HepG2 (cell line): Measurements from ENCODE around the gene PIMREG. TPM values are rescaled to one million over a fixed set of nuclear protein-coding genes. Genes with fewer than 3 reads are reported as not detected.
A peak's percentile ranks its signal among the peaks of the same experiment; 100 is the strongest.

ENCODE experiments used
- ATAC-seq: fragments of 200-7000 bp; cut with Tn5 transposase; 3 replicates; pipeline ENCODE4 v1.9.1; 2020; ENCODE audit warnings: mild to moderate bottlenecking, moderate library complexity
- BruUV-seq: library from RNA; stranded (reverse); fragments of 400-500 nt; replicated peaks from 2 replicates; lab custom pipeline; 2021; lab: Mats Ljungman, UMichigan
- CTCF ChIA-PET: fragments of 300-600 bp; formaldehyde crosslinking; extraction: SDS; loops from one replicate; lab custom pipeline; 2021; ENCODE audit warnings: low total read pairs, inconsistent platforms, low intra/inter-chr PET ratio; lab: Yijun Ruan, JAX
- POLR2A ChIA-PET: fragments of 350-600 bp; sonication (Branson Sonifier 250); formaldehyde crosslinking; loops from one replicate; lab custom pipeline; 2020; ENCODE audit warnings: antibody characterized with exemption, inconsistent platforms; lab: Yijun Ruan, JAX
- DNase-seq: peaks from one replicate; pipeline ENCODE4 v3.0.0-alpha.2; 2015; ENCODE audit warnings: low spot score
- FAIRE-seq: peaks from 3 replicates; lab custom pipeline; 2011; peaks lifted over from hg19 to GRCh38; lab: Jason Lieb, UNC
- H2AFZ ChIP-seq: one replicate; pipeline ENCODE4 v1.6.1; 2011; ENCODE audit warnings: low read length, inconsistent platforms
- H3K27ac ChIP-seq: fragments of 300-600 bp; 3 replicates; pipeline ENCODE4 v1.8.0; 2011; ENCODE audit warnings: mixed run types, mild to moderate bottlenecking, mixed read lengths, low read length, inconsistent platforms; ENCODE audit not compliant: insufficient read depth; ENCODE audit errors: extremely low read length
- H3K27me3 ChIP-seq, 2 experiments: fragments of 200-600 bp in 1 of 2; 2 replicates in 1 of 2; 3 replicates in 1 of 2; pipeline versions ENCODE4 v1.6.0 to v1.8.0; 2011; ENCODE audit warnings: low read length in 2 of 2, mild to moderate bottlenecking in 2 of 2, moderate library complexity in 2 of 2, inconsistent platforms in 1 of 2; ENCODE audit not compliant: insufficient read depth in 2 of 2, control insufficient read depth in 1 of 2
- H3K36me3 ChIP-seq, 2 experiments: fragments of 200-600 bp in 1 of 2; replicated peaks in 1 of 2; 2 replicates in 1 of 2; 3 replicates in 1 of 2; pipeline versions ENCODE4 v1.5.1 to v1.8.0; 2011; ENCODE audit warnings: low read length in 2 of 2, inconsistent platforms in 1 of 2; ENCODE audit not compliant: insufficient read depth in 2 of 2, control insufficient read depth in 1 of 2
- H3K4me1 ChIP-seq: 2 replicates; pipeline ENCODE4 v1.5.1; 2012; ENCODE audit warnings: low read length, inconsistent platforms; ENCODE audit not compliant: insufficient read depth
- H3K4me2 ChIP-seq: 2 replicates; pipeline ENCODE4 v1.6.0; 2011; ENCODE audit warnings: low read depth, low read length, inconsistent platforms
- H3K4me3 ChIP-seq, 3 experiments: fragments of 200-600 bp in 1 of 3; sonication (generic), shearing (Covaris generic) in 1 of 3; replicated peaks in 1 of 3; 2 replicates each; pipeline ENCODE4 v1.5.1; 2011 to 2016; ENCODE audit warnings: low read length in 3 of 3, inconsistent platforms in 2 of 3, low read depth in 2 of 3, mild to moderate bottlenecking in 2 of 3, control low read depth in 1 of 3, mixed read lengths in 1 of 3; ENCODE audit not compliant: insufficient read depth in 1 of 3
- H3K79me2 ChIP-seq: one replicate; pipeline ENCODE4 v1.6.1; 2011; ENCODE audit warnings: low read length, inconsistent platforms; ENCODE audit not compliant: insufficient read depth
- H3K9ac ChIP-seq: 2 replicates; pipeline ENCODE4 v1.6.0; 2011; ENCODE audit warnings: mild to moderate bottlenecking, low read depth, low read length, inconsistent platforms; ENCODE audit not compliant: insufficient read depth
- H3K9me3 ChIP-seq: 2 replicates; pipeline ENCODE4 v1.5.1; 2012; ENCODE audit warnings: mild to moderate bottlenecking, low read length
- H4K20me1 ChIP-seq: 2 replicates; pipeline ENCODE4 v1.6.0; 2011; ENCODE audit warnings: inconsistent platforms, mild to moderate bottlenecking, low read length, moderate library complexity; ENCODE audit not compliant: insufficient read depth
- AGO2 ChIP-seq: fragments of 200-400 bp; formaldehyde crosslinking; optimal IDR thresholded peaks from 2 replicates; pipeline ENCODE3; 2017; ENCODE audit warnings: mild to moderate bottlenecking, low read depth, low read length, moderate library complexity
- RFXAP ChIP-seq: sonication (generic); formaldehyde crosslinking; IDR thresholded peaks from 2 replicates; pipeline ENCODE4 v1.4.0; 2020; ENCODE audit warnings: missing genetic modification reagents, borderline replicate concordance
- TAF1 ChIP-seq: sonication (generic); formaldehyde crosslinking; IDR thresholded peaks from 2 replicates; pipeline ENCODE4 v1.4.0; 2020; ENCODE audit warnings: missing genetic modification reagents
- TCF12 ChIP-seq, 2 experiments: fragments of 450-650 bp in 1 of 2; sonication (generic) in 1 of 2; formaldehyde crosslinking in 1 of 2; IDR thresholded peaks; 2 replicates each; pipeline versions ENCODE4 v1.6.1 to v1.8.0; 2017 to 2022; ENCODE audit warnings: antibody characterized with exemption in 1 of 2, mild to moderate bottlenecking in 1 of 2, missing genetic modification reagents in 1 of 2, moderate library complexity in 1 of 2
- ZBTB34 ChIP-seq: sonication (generic); formaldehyde crosslinking; IDR thresholded peaks from 2 replicates; pipeline ENCODE4 v1.8.0; 2022; ENCODE audit warnings: mild to moderate bottlenecking, missing genetic modification reagents
- ZNF235 ChIP-seq: sonication (generic); formaldehyde crosslinking; IDR thresholded peaks from 2 replicates; pipeline ENCODE4 v1.8.1; 2023; ENCODE audit warnings: mild to moderate bottlenecking, missing genetic modification reagents, borderline replicate concordance
- ZNF280D ChIP-seq: sonication (generic); formaldehyde crosslinking; IDR thresholded peaks from 2 replicates; pipeline ENCODE4 v1.5.1; 2020; ENCODE audit warnings: mild to moderate bottlenecking, missing genetic modification reagents
- ZNF710 ChIP-seq: sonication (generic); formaldehyde crosslinking; IDR thresholded peaks from 2 replicates; pipeline ENCODE4 v1.5.0; 2020; ENCODE audit warnings: mild to moderate bottlenecking, missing genetic modification reagents, borderline replicate concordance
- ZNF768 ChIP-seq: sonication (generic); formaldehyde crosslinking; IDR thresholded peaks from 2 replicates; pipeline ENCODE4 v1.4.0; 2020; ENCODE audit warnings: missing genetic modification reagents
- ZNF792 ChIP-seq: IDR thresholded peaks from 2 replicates; pipeline ENCODE4 v1.6.1; 2016
- WGBS: methylation state at CpG from one replicate; pipeline ENCODE4 v1.1.6; 2017; ENCODE audit warnings: low lambda C conversion rate; 5-methylcytosine and 5-hydroxymethylcytosine counted together
- in situ Hi-C: cut with HindIII; loops from 2 replicates; pipeline ENCODE4 v1.10.0; 2017; ENCODE audit warnings: low pct_unique_long_range_greater_than_20kb; ENCODE audit not compliant: extremely low pct_ligation_motif_present
- intact Hi-C: fragments of 100-400 bp; cut with micrococcal nuclease; formaldehyde crosslinking; loops from one replicate; pipeline ENCODE4 v1.10.0; 2022; ENCODE audit not compliant: unreplicated experiment
- polyA plus RNA-seq, 8 experiments: library from polyadenylated mRNA; depleted of rRNA in 3 of 8; stranded (reverse) in 7 of 8; unstranded in 1 of 8; fragments of >200 nt; fragmentation: Illumina TruSeq in 4 of 8; extraction: Trizol in 4 of 8; gene quantifications; 2 replicates each; pipeline versions ENCODE4 v1.2.1 to v1.2.3, GENCODE V29; 2011 to 2016; ENCODE audit warnings: low read depth in 4 of 8, missing spikeins in 1 of 8, mixed read lengths in 1 of 8; ENCODE audit not compliant: insufficient read depth in 1 of 8
- total RNA-seq, 5 experiments: library from RNA; depleted of rRNA; stranded (reverse); fragments of >200 nt; fragmentation: Illumina TruSeq; extraction: Trizol; gene quantifications; 2 replicates each; pipeline ENCODE4 v1.2.3, GENCODE V29; 2016; ENCODE audit warnings: low read depth in 1 of 5

PIMREG gene
- total and polyA plus RNA-seq, 2 of the 13 experiments (the other 11 are each of a cell fraction or from before 2014, with no cell fraction given) = 15.6 to 30.3 TPM

GRCh38 chr17:6454495-6455320, 10.5 kb downstream of the PIMREG start:
- H3K36me3 ChIP-seq = peaks cover 0 to 2% of the 10 kb centered on the region in 2 experiments; a peak in 1 of 5 replicates
- ChIA-PET POLR2A (no interaction called here), CTCF (no interaction called here)
- no peak overlapping the region for H3K4me2 ChIP-seq
- H3K4me3 ChIP-seq = no peak overlapping the region
- in situ Hi-C loops = loop anchor here (5.0 kb wide), 1 partner anchor 53 kb away; no protein-coding TSS in a partner anchor
- TF ChIP-seq RFXAP (CRISPR knock-in tag) = no peak
- peak; percentile 92 for TF ChIP-seq ZNF768 (CRISPR knock-in tag)
- TF ChIP-seq ZNF280D = no peak
- TF ChIP-seq ZBTB34 (CRISPR knock-in tag) = no peak
- TF ChIP-seq ZNF710 (CRISPR knock-in tag) = no peak
- TF ChIP-seq TAF1 = no peak
- TF ChIP-seq ZNF235 (CRISPR knock-in tag) = no peak
- TF ChIP-seq TCF12 (IDR thresholded peaks at IDR 0.05) = no peak
- TF ChIP-seq TCF12 (CRISPR knock-in tag; IDR thresholded peaks at IDR 0.05) = no peak
- TF ChIP-seq AGO2 = peak; percentile 41
- TF ChIP-seq ZNF792 (CRISPR knock-in tag) = no peak
- H3K27ac ChIP-seq = no peak overlapping the region
- intact Hi-C loops = no loop called here
- H2AFZ ChIP-seq = no peak overlapping the region
- WGBS = 45% methylated on average over 5 of the region's 35 CpGs
- H3K9me3 ChIP-seq = no peaks in the 10 kb centered on the region
- ATAC-seq = no peak
- peaks cover 0 to 3% of the 10 kb centered on the region in 2 experiments; a peak in 3 of 5 replicates for H3K27me3 ChIP-seq
- H3K9ac ChIP-seq = no peak overlapping the region
- no peak for DNase-seq
- H4K20me1 ChIP-seq = no peaks in the 10 kb centered on the region
- no peaks in the 10 kb centered on the region for H3K79me2 ChIP-seq
- peaks cover 35% of the 10 kb centered on the region for H3K4me1 ChIP-seq
- no peak for FAIRE-seq
- no TSS peak for BruUV-seq
